ENCODE measurements around the gene FAR2.
A peak's percentile ranks its signal among the peaks of the same experiment; 100 is the strongest.
"Not testable (repeated sequence)": the region's sequence is repeated elsewhere in the genome, so short reads cannot be mapped to it uniquely, and the experiment has no call there.

Gene FAR2

GRCh38 chr12:29316752-29317151 lies 167.7 kb downstream of the FAR2 start:
- no peak for DNase-seq (ENCODE audit: low read depth in 1 of 2, low spot score in 1 of 2)

GRCh38 chr12:29317556-29318363 lies 168.7 kb downstream of the FAR2 start:
- no peak for DNase-seq (ENCODE audit: low read depth in 1 of 2, low spot score in 1 of 2)

- no peak for DNase-seq (ENCODE audit: low read depth in 1 of 2, low spot score in 1 of 2)
Measured at GRCh38 chr12:29320295-29321085, 171.4 kb downstream of the FAR2 start.

GRCh38 chr12:29322157-29322556 lies 173.1 kb downstream of the FAR2 start:
- no peak for DNase-seq (ENCODE audit: low read depth in 1 of 2, low spot score in 1 of 2)

GRCh38 chr12:29329411-29329810 lies 180.3 kb downstream of the FAR2 start:
- no peak for DNase-seq (ENCODE audit: low read depth in 1 of 2, low spot score in 1 of 2)

- DNase-seq (ENCODE audit: low read depth in 1 of 2, low spot score in 1 of 2), result no peak
Measured at GRCh38 chr12:29333178-29333577, 184.1 kb downstream of the FAR2 start.

GRCh38 chr12:29334937-29335336 lies 185.9 kb downstream of the FAR2 start:
- DNase-seq (ENCODE audit: low read depth in 1 of 2, low spot score in 1 of 2), result no peak

GRCh38 chr12:29337325-29337724 lies 188.2 kb downstream of the FAR2 start:
- DNase-seq (ENCODE audit: low read depth in 1 of 2, low spot score in 1 of 2), result no peak

GRCh38 chr12:29343022-29343799 lies 194.1 kb downstream of the FAR2 start:
- no peak for DNase-seq (ENCODE audit: low read depth in 1 of 2, low spot score in 1 of 2)

GRCh38 chr12:29346769-29347421 lies 197.8 kb downstream of the FAR2 start:
- no peak for DNase-seq (ENCODE audit: low read depth in 1 of 2, low spot score in 1 of 2)

- DNase-seq (ENCODE audit: low read depth in 1 of 2, low spot score in 1 of 2), result no peak
Measured at GRCh38 chr12:29350080-29350479, 201.0 kb downstream of the FAR2 start.

- DNase-seq (ENCODE audit: low read depth in 1 of 2, low spot score in 1 of 2), result no peak
Measured at GRCh38 chr12:29354954-29355353, 205.9 kb downstream of the FAR2 start.

- DNase-seq (ENCODE audit: low read depth in 1 of 2, low spot score in 1 of 2), result no peak
Measured at GRCh38 chr12:29365091-29365490, 216.0 kb downstream of the FAR2 start.

GRCh38 chr12:29374012-29374411 lies 224.9 kb downstream of the FAR2 start:
- DNase-seq (ENCODE audit: low read depth in 1 of 2, low spot score in 1 of 2), result no peak

- DNase-seq (ENCODE audit: low read depth in 1 of 2, low spot score in 1 of 2), result no peak
Measured at GRCh38 chr12:29374913-29375312, 225.8 kb downstream of the FAR2 start.

GRCh38 chr12:29376118-29376517 lies 227.0 kb downstream of the FAR2 start:
- no peak for DNase-seq (ENCODE audit: low read depth in 1 of 2, low spot score in 1 of 2)

GRCh38 chr12:29380536-29381523 lies 231.8 kb downstream of the FAR2 start, which contains the start of gene ERGIC2:
Gene ERGIC2, minus strand, starts transcription at chr12:29381172. Its CDS starts 9,539 bp downstream, at chr12:29371633.
- DNase-seq (ENCODE audit: low read depth in 1 of 2, low spot score in 1 of 2), result peak; percentile 70 to 79

GRCh38 chr12:29382251-29382650 lies 233.2 kb downstream of the FAR2 start:
- no peak for DNase-seq (ENCODE audit: low read depth in 1 of 2, low spot score in 1 of 2)

GRCh38 chr12:29385194-29385593 lies 236.1 kb downstream of the FAR2 start:
- not testable (repeated sequence) for DNase-seq (ENCODE audit: low read depth in 1 of 2, low spot score in 1 of 2)
